GM15510 (cell line): ENCODE data around the gene NIPSNAP2.

Source experiments
- POLR2A ChIP-seq: IDR thresholded peaks from 3 replicates; pipeline ENCODE4 v1.6.1; 2011; ENCODE audit warnings: borderline replicate concordance; ENCODE audit not compliant: insufficient read length; ENCODE audit errors: extremely low read depth

Gene NIPSNAP2

GRCh38 chr7:56026538-56026937, 62.2 kb downstream of the NIPSNAP2 start:
- no peak for TF ChIP-seq POLR2A

- TF ChIP-seq POLR2A, result no peak
Observed at GRCh38 chr7:56028942-56029630, 64.7 kb downstream of the NIPSNAP2 start.

GRCh38 chr7:56030340-56030739, 66.0 kb downstream of the NIPSNAP2 start:
- no peak for TF ChIP-seq POLR2A

GRCh38 chr7:56033671-56034432, 69.5 kb downstream of the NIPSNAP2 start:
- peak; percentile 41 for TF ChIP-seq POLR2A

GRCh38 chr7:56040730-56041129, 76.3 kb downstream of the NIPSNAP2 start:
- TF ChIP-seq POLR2A, result no peak

GRCh38 chr7:56046721-56047445, 82.5 kb downstream of the NIPSNAP2 start:
- no peak for TF ChIP-seq POLR2A

- no peak for TF ChIP-seq POLR2A
Observed at GRCh38 chr7:56048245-56048644, 83.9 kb downstream of the NIPSNAP2 start.
